K562 (cell line): Measurements from ENCODE around the gene RAB43. TPM values are rescaled to one million over a fixed set of nuclear protein-coding genes. Genes with fewer than 3 reads are reported as not detected.

Experiments
- ADNP ChIP-seq: fragments of 200-800 bp; sonication (Bioruptor generic); IDR thresholded peaks from 2 replicates; pipeline ENCODE4 v1.6.1; 2016; ENCODE audit warnings: missing genetic modification characterization, missing compliant biosample characterization
- BRCA1 ChIP-seq, 2 experiments: fragments of 450-650 bp in 1 of 2; sonication (generic) in 1 of 2; formaldehyde crosslinking in 1 of 2; IDR thresholded peaks; 2 replicates each; pipeline versions ENCODE4 v1.5.0 to v1.6.1; 2017 to 2020; ENCODE audit warnings: mild to moderate bottlenecking in 1 of 2, missing genetic modification reagents in 1 of 2
- ESRRA ChIP-seq: fragments of 450-650 bp; IDR thresholded peaks from 2 replicates; pipeline ENCODE4 v1.6.1; 2014; ENCODE audit warnings: low read depth, mild to moderate bottlenecking, moderate library complexity, borderline replicate concordance
- FOSL1 ChIP-seq: fragments of 200-800 bp; sonication (Bioruptor generic); conservative IDR thresholded peaks from 2 replicates; pipeline ENCODE4 v1.6.1; 2016; ENCODE audit warnings: missing genetic modification characterization, missing compliant biosample characterization
- HMG20B ChIP-seq: fragments of 250-450 bp; sonication (Bioruptor Pico); IDR thresholded peaks from 2 replicates; pipeline ENCODE4 v1.5.0; 2021; ENCODE audit warnings: mild to moderate bottlenecking
- HNRNPK ChIP-seq: fragments of 200-400 bp; formaldehyde crosslinking; IDR thresholded peaks from one replicate; pipeline ENCODE4 v1.6.1; 2018; ENCODE audit warnings: mild to moderate bottlenecking, low read depth, low read length; ENCODE audit not compliant: poor library complexity, severe bottlenecking
- KLF6 ChIP-seq: fragments of 250-450 bp; sonication (Bioruptor Pico); IDR thresholded peaks from 2 replicates; pipeline ENCODE4 v1.4.0; 2020; ENCODE audit warnings: mild to moderate bottlenecking, moderate library complexity, borderline replicate concordance
- MTA2 ChIP-seq: fragments of 450-650 bp; IDR thresholded peaks from 2 replicates; pipeline ENCODE4 v1.6.1; 2016; ENCODE audit warnings: low read depth
- NR0B1 ChIP-seq: fragments of 450-650 bp; IDR thresholded peaks from one replicate; pipeline ENCODE4 v1.6.1; 2018; ENCODE audit warnings: mild to moderate bottlenecking, moderate library complexity; ENCODE audit not compliant: partially characterized antibody
- PML ChIP-seq: IDR thresholded peaks from 2 replicates; pipeline ENCODE4 v1.6.1; 2012; ENCODE audit warnings: low read length, inconsistent platforms
- STAT5A ChIP-seq: IDR thresholded peaks from 2 replicates; pipeline ENCODE4 v1.6.1; 2012; ENCODE audit warnings: low read length, inconsistent platforms, borderline replicate concordance
- TAF7 ChIP-seq: fragments of 450-650 bp; IDR thresholded peaks from 2 replicates; pipeline ENCODE4 v1.6.1; 2016; ENCODE audit warnings: missing genetic modification characterization, missing compliant biosample characterization
- TCF3 ChIP-seq: sonication (generic); formaldehyde crosslinking; IDR thresholded peaks from 2 replicates; pipeline ENCODE4 v1.4.0; 2020; ENCODE audit warnings: mild to moderate bottlenecking, missing genetic modification reagents
- TEAD4 ChIP-seq, 2 experiments: sonication (generic) in 1 of 2; formaldehyde crosslinking in 1 of 2; IDR thresholded peaks; 2 replicates each; pipeline versions ENCODE4 v1.6.1 to v1.8.0; 2012 to 2022; ENCODE audit warnings: borderline replicate concordance in 1 of 2, inconsistent platforms in 1 of 2, low read length in 1 of 2, mild to moderate bottlenecking in 1 of 2, missing genetic modification reagents in 1 of 2
- ZNF584 ChIP-seq: fragments of 200-800 bp; sonication (Bioruptor generic); IDR thresholded peaks from 2 replicates; pipeline ENCODE4 v1.6.1; 2016; ENCODE audit warnings: low read depth, mild to moderate bottlenecking, missing genetic modification characterization, missing compliant biosample characterization
- ZNF592 ChIP-seq: fragments of 450-650 bp; IDR thresholded peaks from 2 replicates; pipeline ENCODE4 v1.6.1; 2017; ENCODE audit warnings: antibody characterized with exemption, mild to moderate bottlenecking
- ZNF696 ChIP-seq: fragments of 250-450 bp; sonication (Bioruptor Pico); conservative IDR thresholded peaks from 2 replicates; pipeline ENCODE4 v1.4.0; 2020; ENCODE audit warnings: mild to moderate bottlenecking, moderate library complexity
- ZZZ3 ChIP-seq: fragments of 450-650 bp; IDR thresholded peaks from 2 replicates; pipeline ENCODE4 v1.6.1; 2016; ENCODE audit warnings: antibody characterized with exemption, mild to moderate bottlenecking, moderate library complexity
- polyA plus RNA-seq, 8 experiments: library from polyadenylated mRNA; depleted of rRNA in 4 of 8; stranded (reverse) in 5 of 8; unstranded in 3 of 8; fragments of >200 nt; fragmentation: Nextera tagmentation in 2 of 8; fragmentation: Illumina TruSeq in 1 of 8; extraction: Ambion mirVana in 2 of 8; extraction: Trizol in 1 of 8; gene quantifications; 2 replicates each; pipeline versions ENCODE4 v1.2.1 to v1.2.3, GENCODE V29; 2011 to 2014; ENCODE audit warnings: inconsistent platforms in 1 of 8, missing spikeins in 1 of 8
- total RNA-seq, 7 experiments: library from RNA; depleted of rRNA in 6 of 7; stranded (reverse); fragments of >200 nt in 6 of 7; fragmentation: Illumina TruSeq in 2 of 7; extraction: Trizol in 2 of 7; gene quantifications; 2 replicates each; pipeline versions ENCODE4 v1.2.1 to v1.2.3, GENCODE V29; 2011 to 2021; ENCODE audit warnings: low replicate concordance in 1 of 7

The RAB43 gene
- total and polyA plus RNA-seq, 9 of the 15 experiments (the other 6 are each of a cell fraction or from before 2014, with no cell fraction given) = 0.04 to 6.8 (median 1.7) TPM; not detected in 2

GRCh38 chr3:129054605-129055104 lies 66.9 kb downstream of the RAB43 start (continued):
- no peak for TF ChIP-seq ZZZ3
- peak; percentile 90 for TF ChIP-seq STAT5A
- TF ChIP-seq HMG20B (CRISPR knock-in tag) = no peak
- TF ChIP-seq BRCA1 (IDR thresholded peaks at IDR 0.05) = no peak
- TF ChIP-seq BRCA1 (CRISPR knock-in tag; IDR thresholded peaks at IDR 0.05) = no peak
- 0 out of 2 replicates have a peak, but pooled peaks have one; percentile 34 for TF ChIP-seq FOSL1 (tag)
- peak; percentile 52 for TF ChIP-seq ZNF592
- peak; percentile 76; the same call in 1 of the 2 replicates for TF ChIP-seq ZNF584
- no peak for TF ChIP-seq NR0B1
- TF ChIP-seq KLF6 = no peak
- peak; percentile 96 for TF ChIP-seq PML
- peak; percentile 94 for TF ChIP-seq MTA2
- no peak for TF ChIP-seq TAF7
- TF ChIP-seq TEAD4 (IDR thresholded peaks at IDR 0.05; ENCODE audit: low read length) = peak; percentile 98
- no peak for TF ChIP-seq TEAD4 (CRISPR knock-in tag; IDR thresholded peaks at IDR 0.05; ENCODE audit: borderline replicate concordance)
- TF ChIP-seq TCF3 (CRISPR knock-in tag) = peak; percentile 97
- TF ChIP-seq ADNP (tag) = no peak
- no peak for TF ChIP-seq ESRRA
- no peak for TF ChIP-seq ZNF696 (CRISPR knock-in tag)
- no peak for TF ChIP-seq HNRNPK
